GM23338 (cell line): ENCODE data around the gene BPIFB2. TPM values are rescaled to one million over a fixed set of nuclear protein-coding genes. Genes with fewer than 3 reads are reported as not detected.

ENCODE experiments used
- ATAC-seq: fragments of 200-7000 bp; cut with Tn5 transposase; 3 replicates; pipeline ENCODE4 v1.9.1; 2020
- DNase-seq: peaks from one replicate; pipeline ENCODE4 v3.0.0-alpha.2; 2015; ENCODE audit warnings: low spot score
- H2AFZ ChIP-seq: fragments of 200-600 bp; sonication (generic); 2 replicates; pipeline ENCODE4 v1.8.0; 2016; ENCODE audit warnings: antibody characterized with exemption, mild to moderate bottlenecking, moderate library complexity
- H3F3A ChIP-seq: fragments of 200-600 bp; sonication (generic); replicated peaks from 2 replicates; pipeline ENCODE4 v1.8.0; 2017; ENCODE audit warnings: antibody characterized with exemption, mixed run types, low read depth
- H3K27ac ChIP-seq: fragments of 200-600 bp; sonication (generic); 2 replicates; pipeline ENCODE4 v1.6.1; 2016; ENCODE audit warnings: low read depth
- H3K27me3 ChIP-seq: fragments of 200-600 bp; sonication (generic); 2 replicates; pipeline ENCODE4 v1.8.0; 2016; ENCODE audit warnings: mild to moderate bottlenecking, mixed run types, moderate library complexity; ENCODE audit not compliant: insufficient read depth
- H3K36me3 ChIP-seq: fragments of 200-600 bp; sonication (generic); 2 replicates; pipeline ENCODE4 v1.8.0; 2016; ENCODE audit warnings: mild to moderate bottlenecking; ENCODE audit not compliant: insufficient read depth
- H3K4me1 ChIP-seq: fragments of 200-600 bp; sonication (generic); 2 replicates; pipeline ENCODE4 v1.8.0; 2016; ENCODE audit warnings: mild to moderate bottlenecking, moderate library complexity; ENCODE audit not compliant: insufficient read depth
- H3K4me2 ChIP-seq: fragments of 200-600 bp; sonication (generic); 2 replicates; pipeline ENCODE4 v1.7.1; 2017; ENCODE audit warnings: mixed run types
- H3K4me3 ChIP-seq: fragments of 200-600 bp; sonication (generic); 2 replicates; pipeline ENCODE4 v1.6.1; 2016; ENCODE audit warnings: mixed run types
- H3K79me2 ChIP-seq: fragments of 200-600 bp; sonication (generic); replicated peaks from 2 replicates; pipeline ENCODE4 v1.8.0; 2017; ENCODE audit warnings: mild to moderate bottlenecking; ENCODE audit not compliant: insufficient read depth
- H3K9me2 ChIP-seq: fragments of 200-600 bp; sonication (generic); 2 replicates; pipeline ENCODE4 v1.8.0; 2017; ENCODE audit not compliant: insufficient read depth
- H4K20me1 ChIP-seq: fragments of 200-600 bp; sonication (generic); replicated peaks from 2 replicates; pipeline ENCODE4 v1.8.0; 2017; ENCODE audit warnings: mild to moderate bottlenecking; ENCODE audit not compliant: insufficient read depth
- H3K27ac Mint-ChIP-seq: 2 replicates; pipeline ENCODE4 v1.8.0; 2020; ENCODE audit warnings: inconsistent platforms, mild to moderate bottlenecking, moderate library complexity, mixed read lengths
- H3K27me3 Mint-ChIP-seq: 3 replicates; pipeline ENCODE4 v1.8.0; 2022; ENCODE audit warnings: low read depth, mild to moderate bottlenecking, moderate library complexity, mixed read lengths, inconsistent platforms; ENCODE audit not compliant: insufficient read depth, poor library complexity
- H3K36me3 Mint-ChIP-seq: 3 replicates; pipeline ENCODE4 v1.8.0; 2021; ENCODE audit warnings: low read depth, mild to moderate bottlenecking, inconsistent platforms, moderate library complexity, mixed read lengths
- H3K4me1 Mint-ChIP-seq: 3 replicates; pipeline ENCODE4 v1.8.0; 2020; ENCODE audit warnings: mild to moderate bottlenecking, inconsistent platforms, mixed read lengths
- H3K4me3 Mint-ChIP-seq: 3 replicates; pipeline ENCODE4 v1.8.0; 2021; ENCODE audit warnings: moderate library complexity, mild to moderate bottlenecking, inconsistent platforms, mixed read lengths
- H3K9me3 Mint-ChIP-seq: 3 replicates; pipeline ENCODE4 v1.8.0; 2020; ENCODE audit warnings: moderate library complexity, mild to moderate bottlenecking, inconsistent platforms, mixed read lengths
- CREB1 ChIP-seq: fragments of 250-450 bp; sonication (Bioruptor Pico); IDR thresholded peaks from 2 replicates; pipeline ENCODE4 v1.5.0; 2020; ENCODE audit warnings: low read depth, mild to moderate bottlenecking, moderate library complexity
- CTCF ChIP-seq, 2 experiments: fragments of 200-600 bp in 1 of 2; sonication (generic) in 1 of 2; conservative IDR thresholded peaks; 2 replicates each; pipeline versions ENCODE4 v1.5.1 to v1.6.1; 2016 to 2017; ENCODE audit warnings: antibody characterized with exemption in 2 of 2, low read depth in 2 of 2, mild to moderate bottlenecking in 2 of 2, moderate library complexity in 1 of 2
- ETS1 ChIP-seq: IDR thresholded peaks from 2 replicates; pipeline ENCODE4 v1.6.1; 2016; ENCODE audit warnings: antibody characterized with exemption
- EZH2 ChIP-seq: fragments of 200-600 bp; sonication (generic); IDR thresholded peaks from one replicate; pipeline ENCODE4 v1.8.0; 2017; ENCODE audit warnings: antibody characterized with exemption, mild to moderate bottlenecking, low read depth; ENCODE audit not compliant: unreplicated experiment
- EZH2phosphoT487 ChIP-seq: fragments of 200-600 bp; sonication (generic); IDR thresholded peaks from one replicate; pipeline ENCODE4 v1.8.1; 2018; ENCODE audit warnings: antibody characterized with exemption; ENCODE audit not compliant: unreplicated experiment
- JUNB ChIP-seq: IDR thresholded peaks from one replicate; pipeline ENCODE4 v1.6.1; 2016; ENCODE audit warnings: antibody characterized with exemption; ENCODE audit not compliant: unreplicated experiment
- NANOG ChIP-seq: IDR thresholded peaks from 2 replicates; pipeline ENCODE4 v1.6.1; 2016; ENCODE audit warnings: antibody characterized with exemption, borderline replicate concordance
- POLR2AphosphoS5 ChIP-seq: IDR thresholded peaks from 2 replicates; pipeline ENCODE4 v1.6.1; 2016; ENCODE audit warnings: antibody characterized with exemption, low read depth
- REST ChIP-seq: IDR thresholded peaks from one replicate; pipeline ENCODE4 v1.6.1; 2018; ENCODE audit warnings: antibody characterized with exemption; ENCODE audit not compliant: unreplicated experiment
- ZNF114 ChIP-seq: fragments of 250-450 bp; sonication (Bioruptor Pico); IDR thresholded peaks from 2 replicates; pipeline ENCODE4 v1.5.0; 2020; ENCODE audit warnings: mild to moderate bottlenecking, moderate library complexity
- ZNF462 ChIP-seq: fragments of 250-450 bp; sonication (Bioruptor Pico); IDR thresholded peaks from 2 replicates; pipeline ENCODE4 v1.5.0; 2020; ENCODE audit warnings: mild to moderate bottlenecking, moderate library complexity
- polyA plus RNA-seq: library from polyadenylated mRNA; unstranded; fragments of >200 nt; fragmentation: Nextera tagmentation; extraction: Ambion mirVana; gene quantifications from 2 replicates; pipeline ENCODE4 v1.2.1, GENCODE V29; 2016
- total RNA-seq: library from RNA; depleted of rRNA; stranded (reverse); fragments of >200 nt; shearing (Covaris generic); gene quantifications from 2 replicates; pipeline ENCODE4 v1.2.3, GENCODE V29; 2014

BPIFB2 gene
- total and polyA plus RNA-seq, 2 experiments from 2014 or later: not detected

GRCh38 chr20:33059741-33060390 lies 52.4 kb downstream of the BPIFB2 start:
- TF ChIP-seq CTCF (conservative IDR thresholded peaks at IDR 0.05; ENCODE audit: low read depth in 2 of 2) (no peak), JUNB (no peak), EZH2 (no peak), ZNF114 (CRISPR knock-in tag) (no peak), POLR2AphosphoS5 (no peak), CREB1 (CRISPR knock-in tag) (no peak), REST (no peak), ZNF462 (CRISPR knock-in tag) (no peak), NANOG (no peak), EZH2phosphoT487 (no peak), ETS1 (no peak)
- Histone ChIP-seq H3K4me2 (no peak overlapping the region), H3K4me1 (no peaks in the 10 kb centered on the region), H3K27me3 (no peaks in the 10 kb centered on the region), H3K9me2 (no peaks in the 10 kb centered on the region), H3K4me3 (no peak overlapping the region), H3K36me3 (no peaks in the 10 kb centered on the region), H3K79me2 (no peaks in the 10 kb centered on the region), H4K20me1 (no peaks in the 10 kb centered on the region), H2AFZ (no peak overlapping the region), H3F3A (no peaks in the 10 kb centered on the region), H3K27ac (no peak overlapping the region)
- Mint-ChIP-seq H3K36me3 (no peaks in the 10 kb centered on the region), H3K9me3 (no peaks in the 10 kb centered on the region; the same call in 2 of the 3 replicates), H3K27me3 (peaks cover 8% of the 10 kb centered on the region), H3K4me1 (no peaks in the 10 kb centered on the region; the same call in 2 of the 3 replicates), H3K27ac (no peak overlapping the region), H3K4me3 (no peak overlapping the region)
- DNase-seq (no peak), ATAC-seq (no peak)
